Body of pancreas (tissue), 4 donors: ENCODE results near the gene SLC6A20. TPM values are rescaled to one million over a fixed set of nuclear protein-coding genes. Genes with fewer than 3 reads are reported as not detected.
"Not testable (repeated sequence)": the region's sequence is repeated elsewhere in the genome, so short reads cannot be mapped to it uniquely, and the experiment has no call there.

ENCODE experiments used
- ATAC-seq: fragments of 150-250 bp; one replicate; pipeline ENCODE4 v1.9.1; 2016
- DNase-seq, 4 donors: peaks; one replicate each; pipeline ENCODE4 v3.0.0-alpha.2; 2019
- H3K27ac ChIP-seq, 4 donors: fragments of 200-600 bp; sonication (generic); 1 replicate in 3 of 4; 2 replicates in 1 of 4; pipeline versions ENCODE4 v1.5.1 to v1.6.1; 2016 to 2019; ENCODE audit warnings: mild to moderate bottlenecking in 1 of 4, mixed read lengths in 1 of 4, moderate library complexity in 1 of 4
- H3K27me3 ChIP-seq, 2 donors: fragments of 200-600 bp; sonication (generic); one replicate each; pipeline ENCODE4 v1.6.0; 2016; ENCODE audit warnings: mild to moderate bottlenecking in 1 of 2
- H3K36me3 ChIP-seq, 2 donors: fragments of 200-600 bp; sonication (generic); replicated peaks in 1 of 2; 2 replicates each; pipeline ENCODE4 v1.5.1; 2016; ENCODE audit warnings: low read depth in 2 of 2; ENCODE audit not compliant: insufficient read depth in 1 of 2
- H3K4me1 ChIP-seq: fragments of 200-600 bp; sonication (generic); one replicate; pipeline ENCODE4 v1.6.0; 2016
- H3K4me3 ChIP-seq, 2 donors: fragments of 200-600 bp; sonication (generic); 1 replicate in 1 of 2; 2 replicates in 1 of 2; pipeline ENCODE4 v1.5.1; 2016 to 2019
- H3K9me3 ChIP-seq, 3 donors: fragments of 200-600 bp; sonication (generic); 1 replicate in 2 of 3; 2 replicates in 1 of 3; pipeline ENCODE4 v1.5.1; 2016
- POLR2A ChIP-seq, 3 donors: fragments of 450-650 bp; IDR thresholded peaks; one replicate each; pipeline ENCODE4 v1.6.1; 2016; ENCODE audit warnings: antibody characterized with exemption in 3 of 3, mild to moderate bottlenecking in 2 of 3
- WGBS, 2 donors: methylation state at CpG; one replicate each; pipeline ENCODE4 v1.1.5; 2017; 5-methylcytosine and 5-hydroxymethylcytosine counted together
- intact Hi-C: fragments of 100-400 bp; cut with DNase I; formaldehyde crosslinking; loops from one replicate; pipeline ENCODE4 v1.15.1; 2023
- total RNA-seq, 2 donors: library from RNA; depleted of rRNA; stranded (reverse); fragments of >200 nt; gene quantifications; one replicate each; pipeline ENCODE4 v1.1.0, GENCODE V29; 2016
- TF ChIP-seq, protein P1 (sequence below), 7 experiments: fragments of 450-650 bp in 4 of 7; fragments of 200-600 bp in 3 of 7; sonication (generic) in 3 of 7; IDR thresholded peaks; one replicate each; pipeline ENCODE4 v1.5.1; 2016 to 2019; ENCODE audit warnings: antibody characterized with exemption in 7 of 7

The SLC6A20 gene
- total RNA-seq, 2 donors from 2014 or later, result 4.7 to 5.3 TPM

DNA sequence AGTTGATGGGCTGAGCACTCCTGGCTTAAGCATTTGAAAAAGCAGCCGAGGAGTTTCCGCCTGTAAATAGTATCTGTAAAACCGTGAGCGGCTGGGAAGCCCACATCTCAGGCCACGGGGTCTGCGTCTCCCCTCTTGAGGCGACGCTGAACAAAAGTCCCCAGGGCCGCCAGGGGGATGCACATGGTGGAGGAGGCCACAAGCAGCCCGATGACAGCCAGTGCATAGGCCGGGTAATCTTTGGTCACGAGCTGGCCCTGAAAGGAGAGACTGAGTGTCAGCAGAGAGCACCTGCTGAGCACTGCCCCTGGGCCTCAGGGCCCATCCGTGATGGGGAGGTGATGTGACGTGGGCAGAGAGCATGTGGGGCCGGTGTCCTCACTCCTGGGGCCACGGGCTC is 37.5 kb downstream of the SLC6A20 start:
- WGBS, 2 donors, result 64 to 68% methylated on average over 10 to 16 of the region's 16 CpGs
- Histone ChIP-seq H3K9me3 (no peaks in the 10 kb centered on the region), H3K4me1 (peaks cover 14% of the 10 kb centered on the region), H3K27me3 (no peaks in the 10 kb centered on the region), H3K36me3 (no peaks in the 10 kb centered on the region), H3K4me3 (no peak overlapping the region), H3K27ac (no peak overlapping the region)
- intact Hi-C loops, result loop anchor here (10.0 kb wide), 1 partner anchor 176 kb away; no protein-coding TSS in a partner anchor
- TF ChIP-seq, protein P1, sequence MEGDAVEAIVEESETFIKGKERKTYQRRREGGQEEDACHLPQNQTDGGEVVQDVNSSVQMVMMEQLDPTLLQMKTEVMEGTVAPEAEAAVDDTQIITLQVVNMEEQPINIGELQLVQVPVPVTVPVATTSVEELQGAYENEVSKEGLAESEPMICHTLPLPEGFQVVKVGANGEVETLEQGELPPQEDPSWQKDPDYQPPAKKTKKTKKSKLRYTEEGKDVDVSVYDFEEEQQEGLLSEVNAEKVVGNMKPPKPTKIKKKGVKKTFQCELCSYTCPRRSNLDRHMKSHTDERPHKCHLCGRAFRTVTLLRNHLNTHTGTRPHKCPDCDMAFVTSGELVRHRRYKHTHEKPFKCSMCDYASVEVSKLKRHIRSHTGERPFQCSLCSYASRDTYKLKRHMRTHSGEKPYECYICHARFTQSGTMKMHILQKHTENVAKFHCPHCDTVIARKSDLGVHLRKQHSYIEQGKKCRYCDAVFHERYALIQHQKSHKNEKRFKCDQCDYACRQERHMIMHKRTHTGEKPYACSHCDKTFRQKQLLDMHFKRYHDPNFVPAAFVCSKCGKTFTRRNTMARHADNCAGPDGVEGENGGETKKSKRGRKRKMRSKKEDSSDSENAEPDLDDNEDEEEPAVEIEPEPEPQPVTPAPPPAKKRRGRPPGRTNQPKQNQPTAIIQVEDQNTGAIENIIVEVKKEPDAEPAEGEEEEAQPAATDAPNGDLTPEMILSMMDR (IDR thresholded peaks at IDR 0.05), result no peak
- no peak for TF ChIP-seq POLR2A (IDR thresholded peaks at IDR 0.05)
- ATAC-seq, result no peak
- no peak for DNase-seq

GRCh38 chr3:45757141-45757540 is 39.2 kb downstream of the SLC6A20 start:
- not testable (repeated sequence) for H3K9me3 ChIP-seq, H3K27ac ChIP-seq, H3K27me3 ChIP-seq, H3K4me3 ChIP-seq, H3K36me3 ChIP-seq, H3K4me1 ChIP-seq, DNase-seq, ATAC-seq
- intact Hi-C loops, result loop anchor here (10.0 kb wide), 1 partner anchor 178 kb away; no protein-coding TSS in a partner anchor
- 33 to 45% methylated on average over 7 of the region's 7 CpGs for WGBS, 2 donors

- Histone ChIP-seq H3K9me3 (no peaks in the 10 kb centered on the region), H3K4me1 (no peaks in the 10 kb centered on the region), H3K36me3 (no peaks in the 10 kb centered on the region), H3K27ac (no peak overlapping the region), H3K4me3 (no peak overlapping the region), H3K27me3 (no peaks in the 10 kb centered on the region)
- WGBS, 2 donors, result 68 to 70% methylated on average over 6 of the region's 6 CpGs
- DNase-seq (no peak), ATAC-seq (no peak)
- intact Hi-C loops, result loop anchor here (10.0 kb wide), 1 partner anchor 179 kb away; no protein-coding TSS in a partner anchor
- TF ChIP-seq, protein P1 (IDR thresholded peaks at IDR 0.05), result no peak
- no peak for TF ChIP-seq POLR2A (IDR thresholded peaks at IDR 0.05)
These were observed 40.3 kb downstream of the SLC6A20 start for GRCh38 chr3:45756055-45756454.

DNA sequence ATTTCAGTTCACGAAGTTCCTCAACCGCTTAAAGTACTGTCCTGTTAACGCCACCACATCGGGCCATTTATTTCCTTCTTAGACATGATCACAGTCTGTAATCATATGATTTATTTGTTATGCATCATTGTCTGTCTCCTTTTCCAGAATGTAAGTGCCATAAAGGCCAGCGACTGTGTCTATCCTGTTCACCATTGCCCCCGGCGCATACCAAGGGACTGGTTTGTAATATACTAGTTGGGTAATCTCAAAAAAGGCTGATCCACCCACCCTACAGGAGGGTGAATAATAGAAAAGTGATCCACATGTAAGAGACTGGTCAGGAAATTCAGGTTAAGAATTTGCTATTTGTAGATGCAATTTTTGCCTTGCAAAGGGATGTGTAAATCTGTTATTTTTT is 41.9 kb downstream of the SLC6A20 start:
- WGBS, 2 donors, result 92 to 94% methylated on average over 7 of the region's 7 CpGs
- no peak for DNase-seq

DNA sequence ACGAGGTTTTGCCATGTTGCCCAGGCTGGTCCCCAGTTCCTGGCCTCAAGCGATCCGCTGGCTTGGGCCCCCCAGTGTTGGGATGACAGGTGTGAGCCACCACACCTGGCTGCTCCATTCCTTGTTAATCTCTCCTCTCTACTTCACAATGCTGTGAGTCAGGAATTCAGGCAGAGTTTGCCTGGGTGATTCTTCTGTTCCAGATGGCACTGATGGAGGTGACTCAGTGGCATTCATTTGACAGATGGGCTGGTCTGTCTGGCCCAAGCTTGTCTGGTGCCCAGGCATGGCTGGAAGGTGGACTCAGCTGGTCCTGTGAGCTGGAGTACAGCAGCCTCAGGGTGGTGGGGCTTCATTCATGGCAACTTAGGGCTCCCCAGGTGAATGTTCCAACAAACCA is 43.2 kb downstream of the SLC6A20 start:
- no peaks in the 10 kb centered on the region for H3K4me1 ChIP-seq
- H3K36me3 ChIP-seq, result no peaks in the 10 kb centered on the region
- H3K4me3 ChIP-seq, result no peak overlapping the region
- TF ChIP-seq, protein P1 (IDR thresholded peaks at IDR 0.05), result no peak
- H3K27me3 ChIP-seq, result no peaks in the 10 kb centered on the region
- 87 to 91% methylated on average over 3 of the region's 3 CpGs for WGBS, 2 donors
- no peak for ATAC-seq
- intact Hi-C loops, result loop anchor here (10.0 kb wide), 1 partner anchor 182 kb away; no protein-coding TSS in a partner anchor
- H3K9me3 ChIP-seq, result no peaks in the 10 kb centered on the region
- H3K27ac ChIP-seq, result no peak overlapping the region
- no peak for DNase-seq

More for the DNA sequence above, 41.9 kb downstream of the SLC6A20 start:
- no peaks in the 10 kb centered on the region for H3K9me3 ChIP-seq
- no peak overlapping the region for H3K27ac ChIP-seq
- no peak for TF ChIP-seq POLR2A (IDR thresholded peaks at IDR 0.05)
- TF ChIP-seq, protein P1 (IDR thresholded peaks at IDR 0.05), result no peak
- no peak for ATAC-seq
- no peak overlapping the region for H3K4me3 ChIP-seq
- no peaks in the 10 kb centered on the region for H3K4me1 ChIP-seq
- intact Hi-C loops, result loop anchor here (10.0 kb wide), 1 partner anchor 180 kb away; no protein-coding TSS in a partner anchor
- no peaks in the 10 kb centered on the region for H3K36me3 ChIP-seq
- no peaks in the 10 kb centered on the region for H3K27me3 ChIP-seq
